NCI-H510A (cell line): ENCODE results near the gene GALNT6.

ENCODE experiments used
- DNase-seq: peaks from one replicate; lab custom pipeline; 2025; lab: John Stamatoyannopoulos, UW

GALNT6 gene

GRCh38 chr12:51404627-51405026 is 13.4 kb upstream of the GALNT6 start:
- DNase-seq = no peak

GRCh38 chr12:51403681-51404136 is 12.5 kb upstream of the GALNT6 start:
- DNase-seq = no peak

GRCh38 chr12:51403159-51403558 is 12.0 kb upstream of the GALNT6 start:
- no peak for DNase-seq

- DNase-seq = no peak
Measured at GRCh38 chr12:51401900-51402299, 10.7 kb upstream of the GALNT6 start.

- DNase-seq = no peak
Measured at GRCh38 chr12:51401486-51401885, 10.3 kb upstream of the GALNT6 start.

- no peak for DNase-seq
Measured at GRCh38 chr12:51401020-51401419, 9.8 kb upstream of the GALNT6 start.

- no peak for DNase-seq
Measured at GRCh38 chr12:51399891-51400290, 8.7 kb upstream of the GALNT6 start.

- no peak for DNase-seq
Measured at GRCh38 chr12:51397670-51398069, 6.5 kb upstream of the GALNT6 start.

GRCh38 chr12:51395283-51396230 is 4.4 kb upstream of the GALNT6 start:
- no peak for DNase-seq

- DNase-seq = no peak
Measured at GRCh38 chr12:51393676-51394545, 2.7 kb upstream of the GALNT6 start.

GRCh38 chr12:51392556-51393237 is 1.5 kb upstream of the GALNT6 start:
- no peak for DNase-seq

GRCh38 chr12:51390891-51391282 is 319 bp downstream of the GALNT6 start:
- no peak for DNase-seq

GRCh38 chr12:51390457-51390856 is 749 bp downstream of the GALNT6 start:
- DNase-seq = no peak

GRCh38 chr12:51389302-51389999 is 1.8 kb downstream of the GALNT6 start:
- DNase-seq = no peak

GRCh38 chr12:51388846-51389245 is 2.4 kb downstream of the GALNT6 start:
- no peak for DNase-seq

GRCh38 chr12:51388069-51388799 is 3.0 kb downstream of the GALNT6 start:
- no peak for DNase-seq

- DNase-seq = no peak
Measured at GRCh38 chr12:51386351-51386750, 4.9 kb downstream of the GALNT6 start.

- DNase-seq = no peak
Measured at GRCh38 chr12:51383269-51383905, 7.8 kb downstream of the GALNT6 start.

- DNase-seq = no peak
Measured at GRCh38 chr12:51382173-51382572, 9.0 kb downstream of the GALNT6 start.
